ENCODE results near the gene DPP4.

GRCh38 chr2:161947406-161947805 is 126.6 kb downstream of the DPP4 start:
- TF ChIP-seq CTCF (conservative IDR thresholded peaks at IDR 0.05; ENCODE audit: low read depth, low read length) (no peak), EZH2 (IDR thresholded peaks at IDR 0.05; ENCODE audit: borderline replicate concordance, low read depth, low read length, poor library complexity, severe bottlenecking) (no peak)

All from A673 (cell line).